GM19351 (cell line): Measurements from ENCODE around the gene SDHB.

Experiments used
- ATAC-seq: cut with Tn5 transposase; IDR thresholded peaks from one replicate; pipeline ENCODE4 v1.9.1; 2021; ENCODE audit warnings: mild to moderate bottlenecking, moderate library complexity; ENCODE audit not compliant: unreplicated experiment

The SDHB gene

GRCh38 chr1:17046334-17046657 lies 7.5 kb downstream of the SDHB start:
- ATAC-seq = no peak

GRCh38 chr1:17045634-17046333 lies 8.0 kb downstream of the SDHB start:
- no peak for ATAC-seq

- ATAC-seq = no peak
These were observed 8.7 kb downstream of the SDHB start for GRCh38 chr1:17045150-17045549.

- no peak for ATAC-seq
These were observed 10.2 kb downstream of the SDHB start for GRCh38 chr1:17043676-17044075.

- ATAC-seq = no peak
These were observed 13.7 kb downstream of the SDHB start for GRCh38 chr1:17040135-17040534.

- ATAC-seq = no peak
These were observed 14.3 kb downstream of the SDHB start for GRCh38 chr1:17039522-17039921.

- no peak for ATAC-seq
These were observed 20.4 kb downstream of the SDHB start for GRCh38 chr1:17033481-17033880.

- ATAC-seq = no peak
These were observed 21.1 kb downstream of the SDHB start for GRCh38 chr1:17032741-17033140.

GRCh38 chr1:17031436-17031835 lies 22.4 kb downstream of the SDHB start:
- ATAC-seq = no peak

- no peak for ATAC-seq
These were observed 23.6 kb downstream of the SDHB start for GRCh38 chr1:17030206-17030605.

GRCh38 chr1:17028662-17029188 lies 25.1 kb downstream of the SDHB start:
- ATAC-seq = no peak

GRCh38 chr1:17027900-17028299 lies 25.9 kb downstream of the SDHB start:
- no peak for ATAC-seq

GRCh38 chr1:17027403-17027802 lies 26.4 kb downstream of the SDHB start:
- no peak for ATAC-seq

- no peak for ATAC-seq
These were observed 29.1 kb downstream of the SDHB start for GRCh38 chr1:17024721-17025120.

- ATAC-seq = no peak
These were observed 30.3 kb downstream of the SDHB start for GRCh38 chr1:17023573-17023972.

GRCh38 chr1:17023102-17023501 lies 30.7 kb downstream of the SDHB start:
- no peak for ATAC-seq

- no peak for ATAC-seq
These were observed 31.9 kb downstream of the SDHB start for GRCh38 chr1:17021896-17022295.

GRCh38 chr1:17020502-17020901 lies 33.3 kb downstream of the SDHB start:
- no peak for ATAC-seq

GRCh38 chr1:17018849-17019248 lies 35.0 kb downstream of the SDHB start:
- ATAC-seq = no peak

- no peak for ATAC-seq
These were observed 36.4 kb downstream of the SDHB start for GRCh38 chr1:17017435-17017834.

- no peak for ATAC-seq
These were observed 37.5 kb downstream of the SDHB start for GRCh38 chr1:17016317-17016661.

- no peak for ATAC-seq
These were observed 38.9 kb downstream of the SDHB start for GRCh38 chr1:17014671-17015567.
